Measurements from ENCODE around the gene ANKRD37. TPM values are rescaled to one million over a fixed set of nuclear protein-coding genes. Genes with fewer than 3 reads are reported as not detected.

Gene ANKRD37
- total RNA-seq, 4 donors from 2014 or later, result 8.0 to 20.4 (median 10.9) TPM

GRCh38 chr4:185379326-185380295 is 17.0 kb upstream of the ANKRD37 start:
- Histone ChIP-seq H3K27me3 (no peaks in the 10 kb centered on the region), H3K4me1 (peaks cover 11% of the 10 kb centered on the region), H3K27ac (peak overlapping the region; percentile 49), H3K9me3 (no peaks in the 10 kb centered on the region), H3K4me3 (no peak overlapping the region), H3K36me3 (no peaks in the 10 kb centered on the region)
- 87% methylated on average over 13 of the region's 13 CpGs for WGBS
- TF ChIP-seq CTCF (IDR thresholded peaks at IDR 0.05) (no peak), POLR2AphosphoS5 (IDR thresholded peaks at IDR 0.05) (no peak), EP300 (IDR thresholded peaks at IDR 0.05) (no peak), POLR2A (IDR thresholded peaks at IDR 0.05) (no peak)
- DNase-seq (ENCODE audit: low spot score in 2 of 2), result no peak

- Histone ChIP-seq H3K27ac (peak overlapping the region; percentile 49), H3K27me3 (no peaks in the 10 kb centered on the region), H3K36me3 (no peaks in the 10 kb centered on the region), H3K4me3 (no peak overlapping the region), H3K4me1 (peaks cover 16% of the 10 kb centered on the region), H3K9me3 (no peaks in the 10 kb centered on the region)
- 81% methylated on average over 1 of the region's 1 CpG for WGBS
- no peak for TF ChIP-seq CTCF (IDR thresholded peaks at IDR 0.05)
- TF ChIP-seq EP300 (IDR thresholded peaks at IDR 0.05), result no peak
- no peak for TF ChIP-seq POLR2AphosphoS5 (IDR thresholded peaks at IDR 0.05)
- TF ChIP-seq POLR2A (IDR thresholded peaks at IDR 0.05), result no peak
- no peak for DNase-seq (ENCODE audit: low spot score in 2 of 2)
These were observed 16.3 kb upstream of the ANKRD37 start for GRCh38 chr4:185380320-185380719.

- Histone ChIP-seq H3K9me3 (no peaks in the 10 kb centered on the region), H3K27ac (no peak overlapping the region), H3K4me3 (no peak overlapping the region), H3K4me1 (peaks cover 16% of the 10 kb centered on the region), H3K27me3 (no peaks in the 10 kb centered on the region), H3K36me3 (no peaks in the 10 kb centered on the region)
- DNase-seq (ENCODE audit: low spot score in 2 of 2), result no peak
- TF ChIP-seq EP300 (IDR thresholded peaks at IDR 0.05) (no peak), CTCF (IDR thresholded peaks at IDR 0.05) (no peak), POLR2A (IDR thresholded peaks at IDR 0.05) (no peak), POLR2AphosphoS5 (IDR thresholded peaks at IDR 0.05) (no peak)
- 36% methylated on average over 4 of the region's 4 CpGs for WGBS
These were observed 15.1 kb upstream of the ANKRD37 start for GRCh38 chr4:185381288-185382196.

- TF ChIP-seq CTCF (IDR thresholded peaks at IDR 0.05), result no peak
- TF ChIP-seq POLR2AphosphoS5 (IDR thresholded peaks at IDR 0.05), result no peak
- no peak for TF ChIP-seq POLR2A (IDR thresholded peaks at IDR 0.05)
- TF ChIP-seq EP300 (IDR thresholded peaks at IDR 0.05), result no peak
These were observed 13.9 kb upstream of the ANKRD37 start for GRCh38 chr4:185382754-185383153.

More at GRCh38 chr4:185382754-185383153, 13.9 kb upstream of the ANKRD37 start:
- peaks cover 16% of the 10 kb centered on the region for H3K4me1 ChIP-seq
- H3K27ac ChIP-seq, result no peak overlapping the region
- no peaks in the 10 kb centered on the region for H3K27me3 ChIP-seq
- H3K9me3 ChIP-seq, result no peaks in the 10 kb centered on the region
- no peak overlapping the region for H3K4me3 ChIP-seq
- DNase-seq (ENCODE audit: low spot score in 2 of 2), result no peak
- no peaks in the 10 kb centered on the region for H3K36me3 ChIP-seq
